ENCODE data around the gene OBI1. TPM values are rescaled to one million over a fixed set of nuclear protein-coding genes. Genes with fewer than 3 reads are reported as not detected.

The OBI1 gene
- total and polyA plus RNA-seq, 2 donors (not counting 3 experiments of a cell fraction or from before 2014, with no cell fraction given) = 5.0 to 16.1 TPM

GRCh38 chr13:78599645-78600279 lies 59.2 kb downstream of the OBI1 start:
- no peaks in the 10 kb centered on the region for H3K9me1 ChIP-seq (replicated peaks; ENCODE audit: control insufficient read depth, extremely low read depth, insufficient read depth, low read length)
- intact Hi-C loops (cut with micrococcal nuclease) = loop anchor here (2.0 to 5.0 kb wide), 3 partner anchors 51 to 467 kb away; no protein-coding TSS in a partner anchor
- no peaks in the 10 kb centered on the region for H3K9me3 ChIP-seq (replicated peaks; ENCODE audit: control insufficient read depth, insufficient read depth, low read length)
- H3K4me2 ChIP-seq (ENCODE audit: insufficient read depth, low read length) = no peak overlapping the region
- DNase-seq (ENCODE audit: low read depth, low spot score) (no peak), FAIRE-seq (no peak)
- H3K36me3 ChIP-seq (ENCODE audit: control insufficient read depth in 2 of 2, extremely low read depth in 1 of 2, insufficient read depth in 2 of 2, low read length in 2 of 2) = no peaks in the 10 kb centered on the region
- no TSS peak for BruUV-seq (replicated peaks)
- POLR2A ChIA-PET = no interaction called here
- dilution Hi-C loops (cut with MboI; ENCODE audit: extremely low pct_ligation_motif_present, low sequenced_read_pairs) = no loop called here
- no peak for TF ChIP-seq CTCF (IDR thresholded peaks at IDR 0.05; ENCODE audit: extremely low read depth in 1 of 2, insufficient read depth in 1 of 2, low read depth in 1 of 2, low read length in 2 of 2)
- no peak for TF ChIP-seq EZH2 (IDR thresholded peaks at IDR 0.05; ENCODE audit: borderline replicate concordance, low read depth, low read length, severe bottlenecking)
- TF ChIP-seq MYC (IDR thresholded peaks at IDR 0.05; ENCODE audit: low read depth, low read length) = no peak
- no peak for TF ChIP-seq FOS (IDR thresholded peaks at IDR 0.05; ENCODE audit: borderline replicate concordance, insufficient read depth, low read length)
- no peak for TF ChIP-seq POLR2A (IDR thresholded peaks at IDR 0.05; ENCODE audit: low read depth, low read length)
- TF ChIP-seq GATA2 (IDR thresholded peaks at IDR 0.05; ENCODE audit: insufficient read depth, insufficient read length, low read depth, low read length) = no peak
- no peak for TF ChIP-seq MAX (IDR thresholded peaks at IDR 0.05; ENCODE audit: insufficient read depth, insufficient read length)
- TF ChIP-seq JUN (IDR thresholded peaks at IDR 0.05; ENCODE audit: borderline replicate concordance, insufficient read depth, insufficient read length, low read depth) = no peak
- no peak for TF ChIP-seq POLR2AphosphoS5 (IDR thresholded peaks at IDR 0.05; ENCODE audit: insufficient read depth, low read depth, low read length)
- no peaks in the 10 kb centered on the region for H3K79me2 ChIP-seq (ENCODE audit: control insufficient read depth, insufficient read depth, low read length)
- no peak overlapping the region for H2AFZ ChIP-seq (ENCODE audit: low read depth, low read length)
- CTCF ChIA-PET = no interaction called here
- H3K27ac ChIP-seq (ENCODE audit: insufficient read depth, low read depth, low read length) = no peak overlapping the region
- no peaks in the 10 kb centered on the region for H4K20me1 ChIP-seq (replicated peaks; ENCODE audit: control insufficient read depth, extremely low read depth, insufficient read depth, low read length)
- no peak overlapping the region for H3K4me3 ChIP-seq (replicated peaks in 1 of 3; ENCODE audit: insufficient read depth in 1 of 3, low read depth in 1 of 3, low read length in 3 of 3)
- peaks cover 6% of the 10 kb centered on the region for H3K4me1 ChIP-seq (ENCODE audit: control insufficient read depth, extremely low read depth, insufficient read depth, low read length)
- no peak overlapping the region for H3K9ac ChIP-seq (replicated peaks; ENCODE audit: extremely low read depth, insufficient read depth, low read length)
- H3K27me3 ChIP-seq (ENCODE audit: control insufficient read depth in 2 of 2, insufficient read depth in 2 of 2, low read length in 2 of 2) = peaks cover 79 to 96% of the 10 kb centered on the region in 2 experiments
